NK-92 treated with Interleukin-12 subunit alpha and Interleukin-12 subunit beta, amount 100 ng/mL, for 24 hours (cell line): ENCODE results near the gene C14orf93.

Experiments used
- DNase-seq: peaks from one replicate; lab custom pipeline; 2025; lab: John Stamatoyannopoulos, UW

Gene C14orf93, protein sequence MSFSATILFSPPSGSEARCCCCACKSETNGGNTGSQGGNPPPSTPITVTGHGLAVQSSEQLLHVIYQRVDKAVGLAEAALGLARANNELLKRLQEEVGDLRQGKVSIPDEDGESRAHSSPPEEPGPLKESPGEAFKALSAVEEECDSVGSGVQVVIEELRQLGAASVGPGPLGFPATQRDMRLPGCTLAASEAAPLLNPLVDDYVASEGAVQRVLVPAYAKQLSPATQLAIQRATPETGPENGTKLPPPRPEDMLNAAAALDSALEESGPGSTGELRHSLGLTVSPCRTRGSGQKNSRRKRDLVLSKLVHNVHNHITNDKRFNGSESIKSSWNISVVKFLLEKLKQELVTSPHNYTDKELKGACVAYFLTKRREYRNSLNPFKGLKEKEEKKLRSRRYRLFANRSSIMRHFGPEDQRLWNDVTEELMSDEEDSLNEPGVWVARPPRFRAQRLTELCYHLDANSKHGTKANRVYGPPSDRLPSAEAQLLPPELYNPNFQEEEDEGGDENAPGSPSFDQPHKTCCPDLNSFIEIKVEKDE

DNA sequence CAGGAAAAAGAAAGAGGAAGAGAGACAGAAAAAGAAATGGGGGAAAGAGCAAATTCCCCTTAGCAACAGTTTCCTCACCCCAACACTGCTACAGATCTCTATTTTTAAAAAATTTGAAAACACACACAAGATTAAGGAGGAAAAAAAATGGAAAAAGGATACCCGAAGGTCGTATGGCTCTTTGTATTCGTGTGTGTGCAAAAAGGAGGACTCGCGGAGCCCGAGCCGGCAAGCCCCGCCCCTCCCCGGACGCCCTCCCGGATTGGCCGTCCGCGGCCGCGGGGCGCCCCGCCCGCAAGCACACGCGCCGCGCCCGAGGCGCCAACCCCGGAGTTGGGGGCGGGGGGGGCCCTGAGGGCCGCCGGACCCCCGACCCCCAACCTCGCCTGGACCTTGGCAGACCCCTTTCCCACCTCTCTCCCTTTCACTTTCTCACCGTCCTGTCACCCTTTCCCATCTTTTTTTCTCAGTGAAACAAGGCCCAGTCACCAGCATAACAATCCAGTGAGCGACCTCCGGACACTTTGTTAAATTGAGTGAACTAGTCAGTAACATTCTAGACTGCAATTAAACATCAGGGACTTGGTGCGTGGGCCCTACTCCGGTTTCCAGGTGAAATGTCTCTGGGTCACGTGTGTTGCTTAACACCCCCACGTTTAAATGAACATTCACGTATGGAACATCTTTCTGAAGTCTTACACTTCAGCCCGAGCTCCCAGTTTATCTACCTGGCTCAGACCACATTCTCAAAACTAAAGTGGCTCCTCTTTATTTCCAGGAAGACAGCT, at the start of gene C14orf93:
Gene C14orf93, minus strand, starts transcription at position 205 of the 788 bp plus-strand sequence. CDS start 11,120 bp downstream, outside the sequence.
- DNase-seq, result peak; percentile 77

DNA sequence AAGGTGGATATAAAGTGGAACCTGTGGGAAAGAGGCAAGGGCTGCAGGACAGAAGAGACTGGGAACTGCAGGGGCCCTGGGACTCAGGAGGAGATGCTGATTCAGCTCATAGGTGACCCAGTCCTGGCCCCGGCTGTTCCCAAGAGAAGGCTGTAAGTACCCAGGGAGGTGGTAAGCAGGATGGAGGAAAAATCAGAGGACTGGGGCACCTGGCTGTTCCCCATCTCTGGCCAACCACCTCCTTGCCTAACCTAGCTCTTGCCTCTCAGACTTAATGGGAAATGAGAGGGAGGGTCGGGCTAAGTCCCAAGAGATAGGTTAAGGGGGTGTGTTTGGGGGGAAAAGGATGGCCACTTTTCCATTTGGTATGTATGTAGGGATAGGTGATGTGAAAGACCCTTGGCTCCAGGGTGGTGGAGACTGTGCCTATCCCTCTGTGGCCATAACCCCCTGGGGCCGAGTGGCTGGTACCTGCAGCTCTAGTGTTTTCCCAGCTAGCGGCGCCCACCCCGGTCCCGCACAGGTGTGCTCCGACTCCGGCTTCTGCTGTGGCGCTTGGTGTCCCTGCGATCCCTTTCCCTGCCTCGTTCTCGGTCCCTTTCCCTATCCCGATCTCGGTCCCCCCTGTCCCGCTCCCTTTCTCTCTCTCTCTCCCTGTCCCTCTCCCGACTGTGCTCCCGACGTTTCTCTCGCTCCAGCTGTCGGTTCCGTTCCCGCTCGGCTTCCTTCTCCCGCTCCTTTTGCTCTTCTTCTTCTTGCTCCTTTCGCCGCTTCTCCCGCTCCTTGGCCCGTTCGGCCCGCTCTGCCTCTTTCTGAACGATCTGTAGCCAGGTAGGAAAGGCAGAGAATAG, 48.9 kb upstream of the C14orf93 start:
- no peak for DNase-seq

DNA sequence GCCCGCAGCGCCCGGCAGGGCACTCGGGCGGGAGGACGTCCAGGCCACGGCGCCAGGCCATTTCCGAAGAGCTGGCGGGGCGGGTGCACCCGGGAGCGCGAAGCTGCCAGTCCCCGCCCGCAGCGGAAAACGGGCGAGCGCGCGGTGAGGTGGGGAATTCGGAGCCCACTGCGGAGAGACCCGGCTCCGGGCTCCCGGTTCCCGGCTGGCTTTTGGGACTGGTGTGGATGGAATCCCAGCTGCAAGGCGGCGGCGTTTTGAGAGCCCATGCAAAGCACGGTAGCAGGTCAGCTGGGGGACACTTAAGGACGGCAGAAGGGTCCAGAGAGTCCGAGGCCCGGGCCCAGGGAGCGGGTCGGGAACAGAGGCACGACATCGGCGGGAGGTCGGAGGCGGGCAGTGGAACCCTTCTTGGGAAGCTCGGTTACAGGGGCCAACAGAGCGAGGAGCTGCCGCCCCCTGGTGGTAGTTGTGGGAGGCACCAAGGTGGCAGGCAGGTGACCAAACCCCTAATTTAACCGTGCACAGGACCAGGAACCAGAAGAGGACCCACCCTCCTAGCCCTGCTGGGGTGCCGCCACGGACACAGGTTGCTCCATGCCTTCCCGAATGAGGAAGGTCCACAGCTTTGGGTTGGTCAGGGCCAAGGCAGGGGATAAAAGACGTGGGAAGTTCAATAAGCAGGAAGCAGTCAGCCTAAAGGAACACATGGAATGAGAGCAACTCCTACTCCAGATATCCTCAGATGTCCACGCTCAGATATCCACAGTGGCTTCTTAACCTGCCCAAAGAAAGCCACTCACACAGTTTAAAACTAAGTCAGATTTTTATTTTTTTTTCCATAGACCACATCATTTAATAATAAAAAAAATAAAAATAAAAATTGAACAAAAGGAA, 48.1 kb upstream of the C14orf93 start:
- DNase-seq, result no peak

DNA sequence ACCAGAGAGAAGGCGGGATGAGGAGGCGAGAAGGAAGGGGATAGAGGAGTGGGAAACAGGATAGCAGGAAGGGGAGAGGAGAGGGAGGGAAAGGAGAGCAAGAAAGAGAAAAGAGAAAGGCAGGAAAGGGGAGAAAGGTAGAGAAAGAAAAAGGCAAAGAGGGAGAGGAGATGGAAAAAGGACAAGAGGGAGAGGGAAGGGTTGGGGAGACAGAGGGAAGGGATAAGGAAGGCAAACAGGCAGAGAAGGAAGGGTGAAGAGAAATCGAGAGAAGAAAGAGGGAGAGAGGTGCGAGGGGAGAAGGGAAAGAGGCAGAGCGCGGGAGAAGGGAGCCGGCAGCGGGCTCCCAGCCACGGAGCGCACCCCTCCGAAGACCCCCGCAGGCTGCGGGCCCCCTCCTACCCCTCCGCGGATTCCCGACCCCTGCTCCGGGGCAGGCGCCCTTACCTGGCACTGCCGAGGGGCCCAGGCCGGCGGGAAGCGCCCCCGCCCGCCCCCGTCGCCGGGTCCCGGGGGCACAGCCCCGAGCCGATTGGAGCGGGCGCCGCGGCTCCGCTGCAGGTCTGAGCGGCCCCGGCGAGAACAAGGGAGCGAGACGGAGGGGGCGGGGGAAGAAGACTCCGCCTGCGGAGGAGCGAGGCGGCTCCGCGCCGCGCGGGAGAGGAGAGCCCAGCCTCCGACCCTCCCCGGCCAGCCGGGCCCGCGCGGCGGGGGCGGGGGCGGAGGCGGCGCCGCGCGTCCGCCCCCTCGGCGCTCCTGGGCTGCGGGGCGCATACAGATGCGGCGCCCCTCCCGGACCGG, 47.2 kb upstream of the C14orf93 start, which contains the start of gene CDH24:
Gene CDH24, minus strand, starts transcription at position 565 of the 801 bp plus-strand sequence. CDS start 1,787 bp downstream, outside the sequence.
- DNase-seq, result no peak

DNA sequence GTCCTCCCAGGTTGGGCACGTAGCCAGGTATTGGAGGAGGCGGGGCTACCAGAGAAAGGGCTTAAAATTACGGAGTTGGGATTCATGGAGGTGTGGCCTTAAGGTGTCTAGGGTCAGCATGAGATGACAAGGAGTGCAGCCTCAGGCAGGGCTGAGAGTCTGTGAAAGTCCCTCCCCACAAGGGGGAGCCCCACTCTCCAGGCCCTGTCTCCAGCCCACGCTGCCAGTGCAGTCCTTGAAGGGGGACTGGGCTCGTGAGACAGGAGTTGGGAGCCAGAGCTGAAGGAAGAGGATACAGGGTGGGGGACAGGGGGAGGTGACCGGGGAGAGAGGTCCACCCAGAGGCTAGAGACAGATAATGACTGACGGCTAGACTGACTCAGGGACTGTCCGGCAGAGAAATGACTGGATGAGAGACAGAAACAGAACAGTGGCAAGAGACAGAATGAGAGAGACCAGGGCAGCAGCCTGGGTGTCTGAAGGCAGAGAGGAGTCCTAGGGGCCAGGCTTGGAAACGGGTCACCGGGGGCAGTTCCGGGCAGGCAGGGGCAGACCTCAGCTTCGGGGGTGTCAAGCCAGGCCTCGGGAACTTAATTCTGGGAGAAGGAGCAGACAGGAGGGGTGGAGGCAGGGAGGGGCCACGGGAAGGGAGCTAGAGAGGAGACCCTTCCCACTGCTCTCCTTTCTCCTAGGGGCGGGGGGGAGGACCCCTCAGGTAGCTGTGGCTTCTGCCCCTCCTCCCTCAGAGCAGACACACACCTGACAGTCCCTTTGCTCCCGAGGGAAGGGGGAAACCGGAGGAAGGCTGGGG, 46.4 kb upstream of the C14orf93 start:
- no peak for DNase-seq

DNA sequence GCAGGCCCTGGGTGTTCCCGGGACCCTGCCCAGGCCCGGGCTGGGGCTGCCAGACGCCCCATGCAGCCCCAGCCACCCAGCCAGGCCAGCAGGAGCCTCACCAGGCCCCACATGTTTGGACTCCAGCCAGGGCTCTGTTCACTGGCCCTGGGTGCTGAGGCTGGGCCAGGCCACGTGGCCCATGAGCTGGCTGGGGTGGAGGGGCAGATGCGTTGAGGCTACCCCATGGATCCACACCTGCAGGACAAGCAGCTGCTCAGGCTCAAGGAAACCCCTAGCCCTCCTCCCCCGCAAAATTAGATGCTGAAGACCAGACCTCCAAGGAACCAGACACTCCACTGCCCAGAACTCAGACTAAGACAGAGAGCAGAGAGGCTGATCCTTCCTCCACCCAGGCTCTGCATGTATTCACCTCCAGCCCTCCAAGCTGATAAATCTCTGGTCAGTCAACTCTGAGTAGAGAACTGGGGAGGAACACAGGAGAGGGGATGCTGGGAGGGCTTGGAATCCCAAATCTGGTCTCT, 45.7 kb upstream of the C14orf93 start:
- no peak for DNase-seq

DNA sequence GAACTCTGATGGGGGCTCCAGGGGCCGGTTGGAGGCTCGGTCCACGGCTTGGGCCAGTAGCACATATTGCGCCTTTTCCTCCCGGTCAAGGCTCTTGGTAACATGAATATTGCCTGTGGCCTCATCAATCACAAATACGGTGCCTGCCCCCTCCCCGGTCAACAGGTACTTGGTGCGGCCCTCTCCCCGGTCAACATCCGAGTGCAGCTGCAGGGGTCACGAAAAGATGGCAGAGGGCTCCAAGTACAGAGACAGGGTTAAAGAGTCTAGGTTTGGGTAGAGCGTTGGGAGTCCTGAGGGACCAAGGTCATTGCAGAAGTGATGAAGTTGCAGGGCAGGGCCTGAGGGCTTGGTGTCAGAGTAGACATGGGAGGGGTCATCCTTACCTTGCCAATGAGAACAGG, 45.2 kb upstream of the C14orf93 start:
- no peak for DNase-seq

DNA sequence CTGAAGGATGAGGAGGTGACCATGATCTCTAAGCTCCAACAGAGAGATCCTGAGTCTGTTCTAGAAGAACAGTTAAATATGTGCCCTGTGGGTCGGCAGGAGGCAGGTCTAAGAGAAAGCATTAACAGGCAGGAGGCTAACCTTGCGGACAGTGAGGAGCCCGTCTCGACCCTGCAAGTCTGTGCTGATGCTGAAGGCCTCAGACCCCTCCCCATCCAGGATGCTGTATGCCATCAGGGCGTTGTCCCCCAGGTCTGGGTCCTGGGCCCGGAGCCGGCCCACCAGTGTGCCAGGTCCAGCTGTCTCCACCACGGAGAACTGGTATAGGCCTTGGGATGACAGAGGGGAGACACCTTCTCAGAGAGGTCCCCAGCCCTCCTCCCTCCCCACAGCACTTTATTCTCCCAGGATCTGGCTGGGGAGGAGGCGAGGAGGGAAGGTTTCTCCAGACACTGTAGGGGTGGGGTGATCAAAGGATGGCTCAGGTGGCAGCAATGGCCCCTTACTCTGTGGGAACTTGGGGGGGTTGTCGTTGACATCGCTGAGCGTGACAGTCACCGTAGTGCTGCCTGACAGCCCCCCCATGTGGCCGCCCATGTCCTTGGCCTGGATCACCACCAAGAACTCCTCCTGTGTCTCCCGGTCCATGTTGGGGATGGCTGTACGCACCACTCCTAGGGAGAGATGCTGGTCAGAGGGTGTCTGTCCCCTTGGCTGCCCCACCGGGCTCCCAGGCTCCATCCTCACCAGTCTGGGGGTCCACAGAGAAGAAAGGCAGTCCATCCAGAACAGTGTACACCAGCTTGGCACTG, 44.3 kb upstream of the C14orf93 start:
- no peak for DNase-seq

DNA sequence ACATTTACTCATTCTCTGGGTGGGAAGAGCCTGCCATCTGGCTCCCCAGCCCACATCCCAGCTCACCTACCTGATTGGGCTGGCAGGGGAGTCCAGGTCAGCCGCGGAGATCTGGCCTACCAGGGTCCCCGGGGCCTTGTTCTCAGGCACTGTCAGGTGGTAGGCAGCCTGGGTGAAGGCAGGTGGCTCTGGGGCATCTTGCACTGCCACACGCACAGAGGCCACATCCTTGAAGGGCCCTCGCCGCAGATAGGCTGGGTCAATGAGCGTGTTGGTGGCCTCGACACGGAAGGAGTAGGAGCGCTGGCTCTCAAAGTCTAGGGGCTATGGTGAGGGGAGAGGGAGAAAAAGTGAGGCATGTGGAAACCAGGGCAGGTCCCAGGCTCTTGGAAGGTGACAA, 43.5 kb upstream of the C14orf93 start:
- DNase-seq, result no peak

DNA sequence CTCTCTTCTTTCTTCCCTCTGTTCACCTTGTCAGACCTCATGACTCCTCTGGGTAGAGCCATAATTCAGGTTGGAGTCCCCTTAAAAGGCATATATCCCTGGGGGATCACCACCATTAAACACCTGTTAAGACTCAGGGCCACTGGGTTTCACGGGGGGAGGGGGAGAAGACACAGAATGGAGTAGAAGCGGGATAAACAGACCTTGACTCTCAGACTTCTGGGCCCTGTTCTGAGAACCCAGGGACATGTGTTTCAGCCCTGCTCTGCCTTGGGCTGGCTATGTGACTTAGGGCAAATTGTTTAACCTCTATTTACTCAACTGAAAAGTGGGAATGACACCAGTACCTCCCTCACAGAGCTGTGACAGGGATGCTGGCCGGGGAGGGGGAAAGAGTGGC, 42.7 kb upstream of the C14orf93 start:
- DNase-seq, result no peak

DNA sequence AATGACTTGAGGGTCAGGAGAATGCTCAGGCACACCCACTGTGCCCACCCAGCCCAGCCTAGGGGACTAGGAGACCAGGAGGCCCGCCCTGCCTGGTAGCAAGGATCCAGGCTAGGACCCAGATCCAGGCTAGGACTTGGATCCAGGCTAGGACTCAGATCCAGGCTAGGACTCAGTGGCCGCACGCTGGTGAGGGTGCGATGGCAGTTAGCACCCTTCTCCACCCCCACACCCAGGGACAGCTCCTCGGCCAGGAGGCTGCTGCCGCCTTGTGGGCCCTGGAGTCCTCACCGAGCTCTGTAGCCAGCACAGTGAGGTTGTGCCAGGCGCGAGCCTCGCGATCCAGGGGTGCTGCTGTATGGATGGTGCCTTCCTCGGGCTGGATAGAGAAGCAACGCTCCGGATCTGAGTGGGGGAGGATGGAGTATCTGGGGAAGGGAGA, 42.3 kb upstream of the C14orf93 start:
- DNase-seq, result no peak

DNA sequence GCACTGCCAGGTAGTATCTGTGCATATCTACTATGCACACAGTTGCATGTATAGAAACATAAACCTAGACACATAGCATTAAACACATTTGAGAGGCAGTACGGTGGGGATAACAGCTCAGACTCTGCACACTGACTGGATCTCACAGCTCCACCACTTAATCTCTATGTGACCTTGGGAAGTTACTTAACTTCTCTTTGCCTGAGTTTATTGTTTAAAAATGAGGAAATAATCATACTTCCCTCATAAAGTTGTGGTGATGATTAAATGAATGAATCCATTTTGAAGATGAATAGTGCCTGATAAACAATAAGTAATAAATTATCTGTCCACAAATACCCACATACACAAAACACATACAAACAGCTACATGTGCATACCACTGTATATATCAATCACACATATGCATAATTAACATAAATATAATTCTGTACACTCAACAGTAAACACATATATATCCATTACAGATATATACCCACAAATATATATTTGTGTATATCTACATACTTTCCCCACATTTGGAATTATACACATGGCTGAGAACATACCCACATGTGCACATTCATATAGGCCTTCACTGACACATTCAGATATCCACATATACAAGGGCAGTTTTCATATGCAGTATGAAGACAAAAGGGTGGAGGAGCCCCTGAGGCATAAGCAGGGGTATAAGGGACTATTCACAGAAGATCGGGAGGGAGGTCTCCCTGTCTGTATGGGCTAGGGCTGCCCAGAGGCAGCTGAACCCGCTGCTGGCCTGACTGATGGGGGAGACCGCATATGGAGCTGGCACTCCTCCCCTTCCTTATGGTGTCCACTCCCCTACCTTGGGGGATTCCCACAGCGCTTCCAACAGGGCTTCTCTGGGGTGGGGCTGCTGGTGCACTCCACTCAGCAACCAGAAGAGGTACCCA, 41.5 kb upstream of the C14orf93 start:
- no peak for DNase-seq

DNA sequence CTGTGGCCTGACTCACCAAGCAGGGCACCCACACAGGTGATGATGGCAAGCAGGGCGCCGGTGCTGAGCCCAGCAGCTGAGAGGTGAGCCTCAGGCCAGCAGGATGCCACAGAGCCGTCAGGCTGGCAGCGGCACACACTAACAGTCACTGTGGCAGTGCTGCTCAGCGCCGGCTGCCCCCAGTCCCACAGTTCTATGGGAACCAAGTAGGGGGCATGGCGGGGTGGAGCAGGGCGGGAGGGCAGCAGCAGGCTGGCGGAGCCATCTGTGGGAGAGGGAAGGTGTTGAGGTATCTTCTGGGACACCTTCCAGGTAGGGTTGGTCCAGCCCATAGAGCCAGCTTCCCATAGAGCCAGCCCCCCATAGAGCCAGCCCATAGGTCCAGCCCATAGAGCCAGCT, 39.1 kb upstream of the C14orf93 start:
- DNase-seq, result no peak

DNA sequence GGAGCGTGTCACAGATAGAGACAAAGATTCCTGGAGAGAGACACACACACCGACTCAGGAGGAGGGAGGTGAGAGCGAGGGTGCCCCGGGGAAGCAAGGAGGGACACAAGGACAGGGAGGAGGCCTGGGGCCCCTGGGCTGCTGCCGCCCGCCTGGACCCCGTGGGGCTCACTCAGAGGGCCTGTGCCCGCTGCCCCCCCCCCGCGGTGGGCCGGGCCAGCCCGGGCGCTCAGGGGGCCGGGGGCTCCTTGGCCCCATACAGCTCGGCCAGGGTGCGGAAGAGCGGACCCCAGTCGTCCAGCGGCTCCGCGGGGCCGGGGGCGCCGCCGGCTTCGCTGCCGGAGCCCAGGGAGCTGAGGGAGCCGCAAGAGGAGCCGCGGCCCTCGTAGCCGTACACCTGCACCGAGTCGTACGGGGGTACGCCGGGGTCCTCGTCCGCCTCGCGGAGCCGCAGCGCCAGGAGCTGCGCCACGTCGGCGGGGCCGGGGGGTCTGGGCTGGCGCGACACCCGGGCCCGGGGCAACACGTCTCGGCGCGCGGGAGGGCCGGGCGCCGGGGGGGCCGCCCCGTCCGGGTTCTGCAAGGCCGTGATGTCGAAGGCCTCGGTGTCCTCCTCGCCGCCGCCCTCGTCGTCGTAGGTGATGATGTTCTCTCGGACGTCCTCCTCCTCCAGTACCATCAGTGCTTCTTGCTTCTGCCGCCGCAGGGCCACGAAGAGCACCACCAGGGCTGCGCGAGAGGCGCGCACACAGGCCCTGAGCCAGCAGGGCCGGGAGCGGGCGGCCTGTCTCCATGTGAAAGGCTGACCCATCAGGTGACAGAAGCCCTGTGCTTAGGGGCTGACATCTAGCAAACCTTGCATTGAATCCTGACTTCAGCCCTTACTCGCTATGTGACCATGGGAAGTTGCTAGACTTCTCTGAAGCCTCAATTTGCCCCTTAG, 38.1 kb upstream of the C14orf93 start:
- no peak for DNase-seq

DNA sequence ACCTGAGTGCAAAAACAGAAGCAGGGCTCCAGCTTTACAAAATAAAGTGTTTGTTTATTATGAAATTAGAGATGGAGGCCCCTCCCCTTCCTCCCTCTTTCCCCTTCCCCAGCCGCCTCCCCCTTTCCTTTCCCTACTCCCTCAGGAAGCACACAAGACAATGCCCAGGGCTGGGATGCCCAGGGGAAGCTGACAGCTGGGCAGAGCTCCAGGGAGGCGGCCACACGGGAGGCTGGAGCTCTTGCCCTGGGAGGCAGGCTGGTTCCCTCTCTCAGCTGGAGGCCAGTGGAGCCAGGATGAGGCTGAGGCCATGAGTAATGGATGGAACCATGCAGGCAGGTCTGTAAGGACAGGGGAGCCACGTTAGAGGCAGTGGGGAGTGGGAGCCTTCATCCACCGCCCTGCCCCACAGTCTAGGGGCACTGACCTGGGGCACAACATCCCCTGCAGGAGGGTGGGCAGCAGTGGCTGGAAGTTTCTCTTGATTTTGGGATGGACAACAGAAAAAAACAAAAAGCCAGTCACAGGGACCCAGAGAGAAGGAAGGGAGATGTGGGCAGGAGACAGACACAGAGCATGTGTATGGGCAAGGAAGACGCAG, 37.2 kb upstream of the C14orf93 start:
- no peak for DNase-seq
